Measurements from ENCODE around the gene DCP1B.

DNA sequence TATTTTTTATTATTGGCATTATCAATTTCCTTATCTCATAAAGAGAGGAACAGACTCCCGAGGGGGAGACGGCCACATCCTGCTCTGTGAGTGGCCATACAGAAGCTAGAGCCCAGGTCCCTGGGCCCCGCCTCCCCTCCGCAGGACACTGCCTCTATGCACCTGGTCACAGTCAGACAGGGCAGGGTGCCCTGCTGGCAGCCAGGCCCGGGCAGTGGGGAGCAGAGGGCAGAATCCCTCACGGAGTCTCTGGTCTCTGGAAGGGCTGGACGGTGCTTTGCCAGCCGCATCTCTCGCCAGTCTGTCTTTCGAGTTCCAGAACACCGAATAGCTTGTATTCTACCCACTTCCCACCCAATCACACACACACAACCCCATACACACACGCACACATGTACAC is 69.4 kb downstream of the DCP1B start:
- TF ChIP-seq, protein P1, sequence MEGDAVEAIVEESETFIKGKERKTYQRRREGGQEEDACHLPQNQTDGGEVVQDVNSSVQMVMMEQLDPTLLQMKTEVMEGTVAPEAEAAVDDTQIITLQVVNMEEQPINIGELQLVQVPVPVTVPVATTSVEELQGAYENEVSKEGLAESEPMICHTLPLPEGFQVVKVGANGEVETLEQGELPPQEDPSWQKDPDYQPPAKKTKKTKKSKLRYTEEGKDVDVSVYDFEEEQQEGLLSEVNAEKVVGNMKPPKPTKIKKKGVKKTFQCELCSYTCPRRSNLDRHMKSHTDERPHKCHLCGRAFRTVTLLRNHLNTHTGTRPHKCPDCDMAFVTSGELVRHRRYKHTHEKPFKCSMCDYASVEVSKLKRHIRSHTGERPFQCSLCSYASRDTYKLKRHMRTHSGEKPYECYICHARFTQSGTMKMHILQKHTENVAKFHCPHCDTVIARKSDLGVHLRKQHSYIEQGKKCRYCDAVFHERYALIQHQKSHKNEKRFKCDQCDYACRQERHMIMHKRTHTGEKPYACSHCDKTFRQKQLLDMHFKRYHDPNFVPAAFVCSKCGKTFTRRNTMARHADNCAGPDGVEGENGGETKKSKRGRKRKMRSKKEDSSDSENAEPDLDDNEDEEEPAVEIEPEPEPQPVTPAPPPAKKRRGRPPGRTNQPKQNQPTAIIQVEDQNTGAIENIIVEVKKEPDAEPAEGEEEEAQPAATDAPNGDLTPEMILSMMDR (IDR thresholded peaks at IDR 0.05), result no peak
- no peak for TF ChIP-seq POLR2A (IDR thresholded peaks at IDR 0.05)
